Measurements from ENCODE around the gene CD44. TPM values are rescaled to one million over a fixed set of nuclear protein-coding genes. Genes with fewer than 3 reads are reported as not detected.

The CD44 gene
- total RNA-seq, 1 experiment from 2014 or later, result 6.1 TPM

- no peaks in the 10 kb centered on the region for H3K79me2 ChIP-seq (ENCODE audit: insufficient read depth, low read length)
These were observed 26.1 kb downstream of the CD44 start for GRCh38 chr11:35165030-35165422.

More at GRCh38 chr11:35165030-35165422, 26.1 kb downstream of the CD44 start:
- Histone ChIP-seq H3K79me1 (ENCODE audit: insufficient read depth, low read depth, low read length, poor library complexity, severe bottlenecking) (no peaks in the 10 kb centered on the region), H2AFZ (ENCODE audit: low read length) (no peak overlapping the region), H3K14ac (ENCODE audit: insufficient read depth, low read length) (no peak overlapping the region), H3K4ac (ENCODE audit: low read depth, low read length) (no peak overlapping the region), H3K27me3 (ENCODE audit: insufficient read depth, low read length) (no peaks in the 10 kb centered on the region), H3K23ac (ENCODE audit: insufficient read length, low read depth, low read length) (no peak overlapping the region), H2BK120ac (ENCODE audit: low read depth, low read length, poor library complexity, severe bottlenecking) (no peak overlapping the region), H2BK12ac (ENCODE audit: insufficient read length, low read depth, low read length) (no peak overlapping the region), H3K4me1 (ENCODE audit: insufficient read depth, low read length) (peaks cover 6% of the 10 kb centered on the region; the same call in 1 of the 2 replicates), H2BK15ac (ENCODE audit: low read depth, low read length) (no peak overlapping the region), H3K18ac (ENCODE audit: insufficient read length, low read depth, low read length) (no peak overlapping the region), H4K8ac (replicated peaks; ENCODE audit: insufficient read length, low read depth, low read length) (no peak overlapping the region), H2BK5ac (ENCODE audit: insufficient read length, low read length) (no peak overlapping the region), H3K56ac (ENCODE audit: insufficient read length, low read depth, low read length) (no peak overlapping the region), H2AK5ac (ENCODE audit: insufficient read length, low read length) (no peak overlapping the region), H4K20me1 (ENCODE audit: control insufficient read depth, insufficient read depth, insufficient read length) (no peaks in the 10 kb centered on the region), H3K23me2 (ENCODE audit: insufficient read length, low read depth, low read length, poor library complexity, severe bottlenecking) (no peaks in the 10 kb centered on the region), H4K91ac (ENCODE audit: insufficient read length, low read depth, low read length) (no peak overlapping the region), H2BK20ac (ENCODE audit: low read depth, low read length, poor library complexity, severe bottlenecking) (no peak overlapping the region), H3T11ph (ENCODE audit: low read length) (no peak overlapping the region), H3K4me2 (ENCODE audit: insufficient read depth, insufficient read length, low read length) (no peak overlapping the region), H3K9ac (ENCODE audit: extremely low read depth, insufficient read length, low read length) (no peak overlapping the region), H3K27ac (ENCODE audit: insufficient read length, low read depth, low read length) (no peak overlapping the region), H4K5ac (ENCODE audit: insufficient read length, low read depth, low read length) (no peak overlapping the region), H3K9me3 (ENCODE audit: control insufficient read depth, low read depth, low read length) (no peaks in the 10 kb centered on the region)
- H3K9me3 Mint-ChIP-seq, result no peaks in the 10 kb centered on the region
- WGBS (ENCODE audit: extremely low coverage, insufficient read length, low lambda C conversion rate), result no CpG with 5 or more reads among the region's 1 CpG
- H3K4me3 Mint-ChIP-seq, result no peak overlapping the region
- TF ChIP-seq CTCF (conservative IDR thresholded peaks at IDR 0.05), result no peak
- H3K27me3 Mint-ChIP-seq (ENCODE audit: low read depth), result peaks cover 1% of the 10 kb centered on the region; the same call in 1 of the 2 replicates
- peaks cover 10 to 14% of the 10 kb centered on the region in 2 experiments for H3K4me1 Mint-ChIP-seq
- H3K36me3 Mint-ChIP-seq (ENCODE audit: insufficient read depth in 1 of 3, low read depth in 3 of 3), result no peaks in the 10 kb centered on the region
- H3K27ac Mint-ChIP-seq, result no peak overlapping the region
- no peak for DNase-seq
